B cell (primary cell): ENCODE data around the gene WDFY2.

Experiments used
- CTCF ChIP-seq: fragments of 200-600 bp; IDR thresholded peaks from one replicate; pipeline ENCODE4 v1.8.0; 2022; ENCODE audit warnings: antibody characterized with exemption, mild to moderate bottlenecking
- EZH2 ChIP-seq: IDR thresholded peaks from 2 replicates; pipeline ENCODE4 v1.6.1; 2012; ENCODE audit warnings: borderline replicate concordance, low read depth, mild to moderate bottlenecking, moderate library complexity, low read length; ENCODE audit not compliant: insufficient read depth, poor library complexity, severe bottlenecking

GRCh38 chr13:51793570-51794271 lies 209.5 kb downstream of the WDFY2 start:
- TF ChIP-seq CTCF (no peak), EZH2 (no peak)
